MM.1S (cell line): ENCODE measurements around the gene EPHB1.

Experiments
- EZH2 ChIP-seq: fragments of 300-600 bp; sonication (generic); optimal IDR thresholded peaks from 2 replicates; pipeline ENCODE3; 2017; ENCODE audit warnings: low read depth, mild to moderate bottlenecking, antibody characterized with exemption, low read length, mixed read lengths
- EZH2phosphoT487 ChIP-seq: fragments of 300-600 bp; sonication (generic); IDR thresholded peaks from 2 replicates; pipeline ENCODE4 v1.6.1; 2018; ENCODE audit warnings: antibody characterized with exemption, low read length
- TF ChIP-seq, protein P1 (sequence below): fragments of 300-600 bp; sonication (generic); IDR thresholded peaks from 2 replicates; pipeline ENCODE4 v1.5.1; 2016; ENCODE audit warnings: antibody characterized with exemption, low read length, mixed read lengths

DNA sequence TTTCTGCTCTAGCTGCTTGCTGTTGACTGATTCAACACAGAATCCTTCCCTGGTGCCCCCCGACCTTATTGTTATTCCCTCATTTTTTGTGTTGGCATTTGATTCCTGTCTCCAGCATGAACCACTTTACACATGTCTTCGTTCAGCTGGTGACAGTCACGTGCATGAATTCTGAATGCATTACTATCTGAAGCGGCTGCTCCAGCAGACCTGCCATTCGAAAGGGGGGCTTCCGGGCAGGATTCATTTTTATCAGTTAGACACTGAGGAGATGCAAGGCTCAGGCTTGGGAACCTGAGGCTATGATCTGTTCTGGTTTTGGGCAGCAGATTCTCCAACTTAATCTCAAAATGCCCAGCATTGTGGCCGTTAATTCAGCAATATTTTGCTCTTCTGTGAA is 336.2 kb downstream of the EPHB1 start:
- TF ChIP-seq, protein P1, sequence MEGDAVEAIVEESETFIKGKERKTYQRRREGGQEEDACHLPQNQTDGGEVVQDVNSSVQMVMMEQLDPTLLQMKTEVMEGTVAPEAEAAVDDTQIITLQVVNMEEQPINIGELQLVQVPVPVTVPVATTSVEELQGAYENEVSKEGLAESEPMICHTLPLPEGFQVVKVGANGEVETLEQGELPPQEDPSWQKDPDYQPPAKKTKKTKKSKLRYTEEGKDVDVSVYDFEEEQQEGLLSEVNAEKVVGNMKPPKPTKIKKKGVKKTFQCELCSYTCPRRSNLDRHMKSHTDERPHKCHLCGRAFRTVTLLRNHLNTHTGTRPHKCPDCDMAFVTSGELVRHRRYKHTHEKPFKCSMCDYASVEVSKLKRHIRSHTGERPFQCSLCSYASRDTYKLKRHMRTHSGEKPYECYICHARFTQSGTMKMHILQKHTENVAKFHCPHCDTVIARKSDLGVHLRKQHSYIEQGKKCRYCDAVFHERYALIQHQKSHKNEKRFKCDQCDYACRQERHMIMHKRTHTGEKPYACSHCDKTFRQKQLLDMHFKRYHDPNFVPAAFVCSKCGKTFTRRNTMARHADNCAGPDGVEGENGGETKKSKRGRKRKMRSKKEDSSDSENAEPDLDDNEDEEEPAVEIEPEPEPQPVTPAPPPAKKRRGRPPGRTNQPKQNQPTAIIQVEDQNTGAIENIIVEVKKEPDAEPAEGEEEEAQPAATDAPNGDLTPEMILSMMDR = no peak
- no peak for TF ChIP-seq EZH2phosphoT487
- no peak for TF ChIP-seq EZH2
